HG03571 (cell line): ENCODE data around the gene OVCA2.

Source experiments
- ATAC-seq: cut with Tn5 transposase; IDR thresholded peaks from one replicate; pipeline ENCODE4 v1.9.1; 2021; ENCODE audit not compliant: unreplicated experiment

Gene OVCA2

GRCh38 chr17:2030779-2031163 lies 11.1 kb upstream of the OVCA2 start:
- peak; percentile 58 for ATAC-seq

DNA sequence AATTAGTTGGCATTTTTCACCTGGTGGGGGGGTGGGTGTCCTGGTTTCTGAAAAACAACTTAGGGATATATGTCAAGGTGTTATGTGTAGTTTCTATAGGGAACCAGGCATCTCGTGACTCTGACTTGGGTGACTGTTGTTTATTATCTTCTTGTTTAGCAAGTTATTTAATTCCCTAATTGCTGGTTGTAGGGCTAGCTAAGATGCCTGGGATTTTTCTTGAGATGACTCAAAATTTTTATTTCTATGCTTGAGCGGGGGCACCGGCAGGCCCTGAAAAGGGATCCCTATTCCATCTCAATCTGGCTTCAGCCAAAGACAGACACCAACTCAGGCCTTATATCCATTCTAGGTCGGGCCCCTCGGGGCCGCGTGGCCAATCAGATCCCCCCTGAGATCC lies 8.7 kb upstream of the OVCA2 start:
- ATAC-seq, result no peak

DNA sequence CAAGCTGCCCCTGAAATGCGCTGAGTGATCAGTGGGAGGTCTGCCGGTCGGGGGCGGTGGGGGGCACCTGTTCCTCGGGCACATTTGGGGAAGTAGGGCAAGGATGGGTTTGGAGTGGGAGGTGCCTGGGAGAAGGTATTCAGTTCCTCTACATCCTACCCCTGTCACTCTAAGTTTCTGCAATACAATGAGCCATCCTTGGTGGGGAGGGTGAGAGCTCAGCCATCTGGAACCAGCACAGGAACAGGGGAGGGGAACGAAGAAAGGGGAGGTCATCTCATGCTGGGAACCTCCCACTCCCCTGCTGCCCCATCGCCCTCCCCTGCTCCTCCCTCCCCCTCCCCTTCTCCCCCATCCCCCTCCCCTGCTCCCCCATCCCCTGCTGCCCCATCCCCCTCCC lies 7.7 kb upstream of the OVCA2 start:
- no peak for ATAC-seq

DNA sequence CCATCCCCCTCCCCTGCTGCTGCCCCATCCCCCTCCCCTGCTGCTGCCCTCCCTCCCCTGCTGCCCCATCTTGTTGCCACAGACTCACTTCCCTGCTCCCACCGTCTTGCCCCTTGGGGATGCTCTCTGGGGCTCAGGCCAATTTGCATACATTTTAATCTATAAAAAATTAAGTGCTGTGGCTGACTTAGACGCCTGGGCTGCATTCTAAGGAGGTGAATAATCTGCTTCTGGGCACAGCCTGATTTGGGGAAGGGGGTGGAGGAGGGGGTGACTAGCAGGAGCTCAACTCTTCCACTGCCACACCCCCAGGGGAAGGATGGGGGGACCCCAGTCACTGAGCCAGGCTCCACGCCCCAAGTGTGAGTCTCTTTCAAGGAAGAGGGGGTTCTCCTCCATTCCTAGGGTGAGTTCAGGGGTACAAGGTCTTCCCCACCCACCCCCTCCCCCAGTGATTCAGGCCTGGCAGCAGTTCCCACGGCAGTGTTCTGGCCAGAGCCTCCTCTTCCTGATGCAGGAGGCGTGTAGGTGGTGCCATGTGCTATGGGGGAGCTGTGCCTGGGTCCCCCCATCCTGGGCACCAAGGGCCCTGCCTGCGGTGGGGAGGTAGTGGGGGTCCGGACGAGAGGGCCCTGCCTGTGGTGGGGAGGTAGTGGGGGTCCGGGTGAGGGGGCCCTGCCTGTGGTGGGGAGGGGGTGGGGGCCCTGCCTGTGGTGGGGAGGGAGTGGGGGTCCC lies 6.8 kb upstream of the OVCA2 start:
- no peak for ATAC-seq

DNA sequence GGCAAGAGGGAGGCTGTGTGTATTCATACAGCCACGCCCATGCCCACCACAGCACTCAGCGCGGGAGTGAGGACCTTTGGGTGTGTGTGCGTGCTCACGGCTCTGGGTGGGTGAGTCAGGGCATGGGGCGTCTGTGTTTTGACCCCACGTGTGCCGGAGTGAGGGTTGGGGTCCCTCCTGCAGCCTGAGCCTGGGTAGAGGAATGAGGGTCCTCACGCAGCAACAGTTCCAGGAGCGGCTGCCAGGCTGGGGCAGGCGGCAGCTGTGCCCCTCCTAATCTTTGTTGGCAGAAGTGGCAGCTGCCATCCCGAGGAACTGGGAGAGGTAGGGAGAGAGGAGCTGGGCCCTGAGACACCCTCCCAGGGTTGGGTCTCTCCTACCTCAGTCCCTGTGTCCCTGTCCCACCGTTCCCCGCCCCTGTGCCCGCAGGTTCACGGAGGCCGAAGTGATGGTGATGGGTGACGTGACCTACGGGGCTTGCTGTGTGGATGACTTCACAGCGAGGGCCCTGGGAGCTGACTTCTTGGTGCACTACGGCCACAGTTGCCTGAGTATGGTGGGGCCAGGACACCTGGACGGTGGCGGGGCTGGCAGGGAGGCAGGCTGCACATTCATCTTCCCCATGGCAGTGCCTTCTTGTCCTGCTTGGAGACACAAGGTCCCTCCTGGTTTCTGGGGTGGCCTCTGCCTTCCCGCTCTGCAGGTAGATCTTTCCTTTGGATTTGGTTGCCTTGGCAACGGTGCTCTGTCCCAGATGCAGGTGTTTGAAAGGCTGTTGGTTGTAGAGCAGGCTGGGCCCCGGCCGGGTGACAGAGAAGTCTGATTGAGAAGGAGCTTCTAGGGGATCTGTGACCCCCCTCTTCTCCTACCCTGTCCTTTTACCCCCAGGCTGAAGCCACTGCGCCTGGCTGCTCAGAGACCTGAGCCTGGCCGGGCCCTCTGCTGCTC lies 6.0 kb upstream of the OVCA2 start:
- no peak for ATAC-seq

GRCh38 chr17:2037155-2037554 lies 4.7 kb upstream of the OVCA2 start:
- no peak for ATAC-seq

DNA sequence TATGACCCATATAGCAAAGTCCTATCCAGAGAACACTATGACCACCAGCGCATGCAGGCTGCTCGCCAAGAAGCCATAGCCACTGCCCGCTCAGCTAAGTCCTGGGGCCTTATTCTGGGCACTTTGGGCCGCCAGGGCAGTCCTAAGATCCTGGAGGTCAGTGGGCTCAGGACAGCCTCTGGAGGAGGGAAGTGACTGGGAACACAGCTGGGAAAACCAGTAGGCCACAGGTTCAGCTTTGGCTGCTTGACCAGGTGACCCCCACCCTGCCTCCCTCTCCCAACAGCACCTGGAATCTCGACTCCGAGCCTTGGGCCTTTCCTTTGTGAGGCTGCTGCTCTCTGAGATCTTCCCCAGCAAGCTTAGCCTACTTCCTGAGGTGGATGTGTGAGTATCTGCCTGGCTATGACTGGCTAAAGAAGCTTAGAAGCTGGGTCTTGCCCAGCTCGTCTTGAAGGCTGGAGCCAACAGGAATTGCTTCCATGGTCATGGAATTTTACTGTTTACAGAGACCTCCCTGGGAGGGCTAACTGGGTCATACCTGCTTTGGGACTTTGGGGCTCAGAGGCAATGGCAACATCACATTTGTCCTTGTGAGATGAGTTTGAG lies 1.5 kb upstream of the OVCA2 start:
- no peak for ATAC-seq

- no peak for ATAC-seq
Observed at GRCh38 chr17:2040942-2041560, 771 bp upstream of the OVCA2 start.

DNA sequence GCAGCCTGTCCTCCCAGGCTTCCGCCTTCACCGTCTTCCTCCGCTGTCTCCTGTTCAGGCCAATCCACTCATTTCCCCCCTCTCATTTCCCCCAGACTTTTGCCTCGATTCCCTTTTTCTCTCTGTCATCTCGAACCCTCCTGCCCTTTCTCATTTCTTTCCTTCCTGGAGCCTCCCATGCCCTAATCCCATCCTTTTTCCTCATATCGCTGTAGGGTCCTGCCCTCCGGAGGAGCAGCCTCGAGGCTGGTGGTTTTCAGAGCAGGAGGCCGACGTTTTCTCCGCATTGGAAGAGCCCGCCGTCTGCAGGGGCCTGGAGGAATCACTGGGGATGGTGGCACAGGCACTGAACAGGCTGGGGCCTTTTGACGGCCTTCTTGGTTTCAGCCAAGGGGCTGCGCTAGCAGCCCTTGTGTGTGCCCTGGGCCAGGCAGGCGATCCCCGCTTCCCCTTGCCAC lies 597 bp downstream of the OVCA2 start:
- no peak for ATAC-seq

- ATAC-seq, result no peak
Observed at GRCh38 chr17:2042933-2043332, 1.1 kb downstream of the OVCA2 start.

DNA sequence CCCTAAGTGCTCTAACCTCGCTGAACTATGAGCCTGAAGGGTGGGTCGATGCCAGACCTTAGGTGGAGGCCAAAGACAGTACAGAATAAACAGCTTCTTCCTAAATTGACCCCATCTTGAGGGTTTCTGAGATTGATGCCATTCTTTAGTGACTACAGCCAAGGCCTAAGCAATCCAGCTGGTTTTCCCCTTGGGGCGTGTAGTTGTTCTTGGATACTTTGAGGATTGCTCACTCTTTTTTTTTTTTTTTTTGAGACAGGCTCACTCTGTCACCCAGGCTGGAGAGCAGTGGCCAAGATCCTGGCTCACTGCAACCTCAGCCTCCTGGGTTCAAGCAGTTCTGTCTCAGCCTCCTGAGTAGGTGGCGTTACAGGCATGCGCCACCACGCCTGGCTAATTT lies 2.0 kb downstream of the OVCA2 start:
- no peak for ATAC-seq

GRCh38 chr17:2044263-2044894 lies 2.6 kb downstream of the OVCA2 start:
- ATAC-seq, result no peak

DNA sequence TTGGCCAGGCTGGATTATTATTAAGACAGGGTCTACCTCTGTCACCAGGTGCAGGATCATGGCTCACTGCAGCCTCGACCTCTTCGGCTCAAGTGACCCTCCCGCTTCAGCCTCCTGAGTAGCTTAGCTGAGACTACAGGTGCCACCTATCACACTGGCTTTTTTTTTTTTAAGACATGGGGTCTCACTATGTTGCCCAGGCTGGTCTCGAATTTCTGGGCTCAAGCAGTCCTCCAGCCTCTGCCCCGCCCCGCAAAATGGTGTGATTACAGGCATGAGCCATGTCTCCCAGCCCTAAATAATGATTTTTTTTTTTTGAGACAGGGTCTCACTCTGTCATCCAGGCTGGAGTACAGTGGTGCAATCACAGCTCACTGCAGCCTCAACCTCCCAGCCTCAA lies 5.8 kb downstream of the OVCA2 start:
- no peak for ATAC-seq

- no peak for ATAC-seq
Observed at GRCh38 chr17:2048805-2049204, 7.0 kb downstream of the OVCA2 start.

DNA sequence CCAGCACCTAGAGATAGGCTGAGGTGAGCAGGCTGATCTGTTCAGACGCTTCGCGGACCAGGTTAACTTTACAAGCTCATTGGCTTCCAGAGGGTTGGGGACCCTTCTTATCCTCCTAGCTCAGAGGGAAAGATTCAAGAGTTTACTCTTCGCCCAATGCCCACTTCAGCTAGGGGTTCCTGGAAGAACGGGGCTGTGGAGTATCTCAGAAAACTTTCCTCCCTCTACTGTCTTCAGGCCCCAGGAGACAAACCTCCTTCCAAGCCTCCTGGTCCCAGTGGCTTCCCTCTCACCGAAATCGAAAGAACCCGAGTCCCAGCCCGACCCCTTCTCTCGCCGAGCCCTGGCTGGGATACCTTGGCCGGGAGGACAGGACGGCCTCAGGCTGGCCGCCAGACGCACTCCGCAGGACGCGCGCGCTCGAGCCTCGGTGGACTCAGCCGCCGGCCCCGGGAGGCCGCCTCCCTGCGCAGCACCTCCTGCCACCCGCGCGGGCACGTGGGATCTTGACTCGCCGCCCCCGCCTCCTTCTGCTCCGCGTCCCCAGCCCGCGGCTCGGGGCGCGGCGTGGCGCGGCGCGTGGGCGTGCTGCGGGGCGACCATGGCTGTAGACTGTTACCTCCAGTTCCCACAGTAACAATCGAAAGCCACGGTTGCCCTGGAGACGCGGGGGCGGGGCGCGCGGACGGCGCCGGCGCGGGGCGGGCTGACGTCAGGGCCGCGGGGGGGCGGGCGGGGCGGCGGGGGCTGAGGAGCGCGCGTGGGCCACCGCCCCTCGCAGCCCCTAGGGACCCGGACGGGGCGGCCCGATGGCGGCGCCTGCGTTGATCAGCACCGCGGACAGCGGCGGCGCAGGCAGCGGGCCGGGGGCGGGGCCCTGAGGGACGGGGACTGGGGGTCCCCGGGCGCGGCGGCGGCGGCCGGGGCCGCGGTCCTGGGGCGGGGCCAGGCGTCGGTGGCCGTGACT lies 7.8 kb downstream of the OVCA2 start:
- ATAC-seq, result peak; percentile 43

- ATAC-seq, result peak; percentile 2
Observed at GRCh38 chr17:2050300-2051060, 8.7 kb downstream of the OVCA2 start.

GRCh38 chr17:2051061-2051932 lies 9.5 kb downstream of the OVCA2 start:
- no peak for ATAC-seq
